Omental fat pad (tissue), 4 donors: ENCODE measurements around the gene SEC14L6. TPM values are rescaled to one million over a fixed set of nuclear protein-coding genes. Genes with fewer than 3 reads are reported as not detected.
"Not testable (repeated sequence)": the region's sequence is repeated elsewhere in the genome, so short reads cannot be mapped to it uniquely, and the experiment has no call there.

ENCODE experiments used
- ATAC-seq: fragments of 150-250 bp; one replicate; pipeline ENCODE4 v1.9.1; 2016; ENCODE audit warnings: mild to moderate bottlenecking, moderate library complexity; ENCODE audit not compliant: low FRiP score
- DNase-seq: peaks from one replicate; pipeline ENCODE4 v3.0.0-alpha.2; 2019; ENCODE audit warnings: low spot score
- total RNA-seq, 4 donors: library from RNA; depleted of rRNA; stranded (reverse); fragments of >200 nt; gene quantifications; one replicate each; pipeline ENCODE4 v1.1.0, GENCODE V29; 2016
- TF ChIP-seq, protein P1 (sequence below), 3 donors: fragments of 450-650 bp; IDR thresholded peaks; one replicate each; pipeline ENCODE4 v1.5.1; 2016 to 2017; ENCODE audit warnings: antibody characterized with exemption in 3 of 3, mild to moderate bottlenecking in 3 of 3, moderate library complexity in 2 of 3

SEC14L6 gene
- total RNA-seq = 1 to 10 TPM in 3 of 4 donors, not detected in 1; 1.3 to 3.9 (median 2.2) TPM

DNA sequence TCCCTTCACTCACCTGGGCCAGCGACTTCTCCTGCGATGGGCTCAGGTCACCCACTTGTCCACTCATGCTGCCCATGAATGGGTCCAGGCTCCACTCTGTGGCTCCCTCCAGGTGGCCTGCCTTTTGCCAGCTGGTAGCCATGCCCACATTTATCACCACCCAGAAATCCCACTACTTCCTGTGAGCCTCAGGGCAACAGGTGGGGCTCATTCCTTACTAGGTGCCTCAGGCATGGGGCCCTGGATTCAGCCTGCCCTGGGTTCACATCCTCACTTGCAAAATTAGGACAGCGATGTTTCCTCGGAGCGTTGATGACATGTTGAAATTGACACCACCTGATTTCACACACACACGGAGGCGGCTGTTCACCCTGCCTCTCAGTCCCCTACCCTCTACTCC lies at the start of gene SEC14L6:
SEC14L6 (minus strand) TSS at position 126 of the 400 bp plus-strand sequence; CDS start at position 67, 59 bp downstream.
- ATAC-seq (no peak), DNase-seq (no peak)
- TF ChIP-seq, protein P1, sequence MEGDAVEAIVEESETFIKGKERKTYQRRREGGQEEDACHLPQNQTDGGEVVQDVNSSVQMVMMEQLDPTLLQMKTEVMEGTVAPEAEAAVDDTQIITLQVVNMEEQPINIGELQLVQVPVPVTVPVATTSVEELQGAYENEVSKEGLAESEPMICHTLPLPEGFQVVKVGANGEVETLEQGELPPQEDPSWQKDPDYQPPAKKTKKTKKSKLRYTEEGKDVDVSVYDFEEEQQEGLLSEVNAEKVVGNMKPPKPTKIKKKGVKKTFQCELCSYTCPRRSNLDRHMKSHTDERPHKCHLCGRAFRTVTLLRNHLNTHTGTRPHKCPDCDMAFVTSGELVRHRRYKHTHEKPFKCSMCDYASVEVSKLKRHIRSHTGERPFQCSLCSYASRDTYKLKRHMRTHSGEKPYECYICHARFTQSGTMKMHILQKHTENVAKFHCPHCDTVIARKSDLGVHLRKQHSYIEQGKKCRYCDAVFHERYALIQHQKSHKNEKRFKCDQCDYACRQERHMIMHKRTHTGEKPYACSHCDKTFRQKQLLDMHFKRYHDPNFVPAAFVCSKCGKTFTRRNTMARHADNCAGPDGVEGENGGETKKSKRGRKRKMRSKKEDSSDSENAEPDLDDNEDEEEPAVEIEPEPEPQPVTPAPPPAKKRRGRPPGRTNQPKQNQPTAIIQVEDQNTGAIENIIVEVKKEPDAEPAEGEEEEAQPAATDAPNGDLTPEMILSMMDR (IDR thresholded peaks at IDR 0.05) = no peak

DNA sequence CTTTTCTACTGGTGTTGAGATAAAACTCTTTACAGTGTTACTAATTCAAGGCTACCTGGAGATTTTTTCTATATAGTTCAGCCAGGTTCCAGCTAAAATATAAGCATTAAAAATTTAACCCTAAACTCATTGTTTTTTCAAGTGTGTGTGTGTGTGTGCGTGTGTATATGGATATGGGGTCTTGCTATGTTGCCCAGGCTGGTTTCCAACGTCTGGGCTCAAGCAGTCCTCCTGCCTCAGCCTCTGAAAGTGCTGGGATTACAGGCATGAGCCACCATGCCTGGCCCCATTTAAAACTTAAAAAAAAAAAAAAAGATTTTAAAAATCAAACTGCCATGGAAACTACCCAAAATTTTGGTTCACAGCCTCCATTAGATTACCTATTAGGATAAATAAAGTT lies 49.7 kb upstream of the SEC14L6 start:
- ATAC-seq = no peak
- TF ChIP-seq, protein P1 (IDR thresholded peaks at IDR 0.05) = no peak
- DNase-seq = no peak

GRCh38 chr22:30592360-30592713 lies 45.8 kb upstream of the SEC14L6 start:
- DNase-seq, ATAC-seq: not testable (repeated sequence)

DNA sequence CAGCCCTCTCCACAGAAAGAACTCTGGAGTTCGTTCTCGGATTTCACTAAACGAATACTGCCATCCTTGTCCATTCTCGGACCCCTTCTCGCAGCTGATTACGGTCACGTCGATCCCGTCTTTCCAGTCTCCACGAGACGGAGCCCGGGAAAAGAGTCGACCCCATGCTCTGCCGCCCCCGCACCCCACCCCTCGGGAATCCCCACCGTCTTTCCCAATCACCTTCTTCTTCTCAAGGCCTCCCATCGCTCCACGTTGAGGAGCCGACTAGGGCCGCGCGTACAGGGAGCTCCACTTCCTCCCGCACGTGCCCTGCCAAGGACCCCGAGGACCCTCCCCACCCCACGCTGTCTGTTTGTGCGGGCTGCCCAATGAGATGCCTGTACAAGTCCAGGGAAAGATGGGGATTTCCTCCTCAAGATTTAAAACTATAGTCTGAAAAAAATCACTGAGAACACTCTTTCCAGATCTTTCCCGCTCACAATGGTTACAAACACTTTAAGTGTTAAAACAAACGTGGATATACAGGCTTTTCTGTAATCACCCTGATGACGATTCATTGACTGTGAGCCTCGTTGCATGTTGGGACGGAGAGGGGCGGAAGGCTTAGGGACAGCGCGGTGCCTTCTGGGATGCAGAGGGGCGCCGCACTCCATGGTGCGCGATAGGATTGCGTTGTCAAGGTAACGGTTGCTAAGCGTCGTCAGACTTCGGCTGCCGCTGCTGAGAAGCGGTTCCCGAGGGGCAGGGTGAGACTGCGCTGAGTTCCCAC lies 45.2 kb upstream of the SEC14L6 start, which contains the start of gene PES1:
PES1 (minus strand) TSS at position 323 of the 772 bp plus-strand sequence; CDS start at position 246, 77 bp downstream.
- TF ChIP-seq, protein P1 (IDR thresholded peaks at IDR 0.05) = no peak
- ATAC-seq (peak; percentile 99), DNase-seq (peak; percentile 92)

DNA sequence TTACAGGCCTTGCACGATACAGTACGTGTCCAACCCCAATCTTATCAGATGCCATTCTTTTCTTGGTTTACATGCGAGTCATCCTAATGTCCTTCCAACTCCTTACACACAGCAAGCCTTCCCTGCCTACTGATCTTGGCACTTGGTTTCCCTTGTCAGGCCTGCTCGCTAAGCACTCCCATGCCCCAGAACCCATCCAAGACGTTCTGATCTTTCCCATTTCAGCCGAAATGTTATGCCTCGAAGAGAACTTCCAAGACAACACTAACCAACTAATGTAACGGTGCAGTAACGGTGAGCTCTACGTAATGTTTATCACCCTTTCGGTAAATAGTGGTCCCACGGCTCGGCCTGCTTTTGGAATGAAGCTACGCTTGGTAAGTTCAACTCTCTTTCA lies 44.6 kb upstream of the SEC14L6 start:
- DNase-seq = no peak
- TF ChIP-seq, protein P1 (IDR thresholded peaks at IDR 0.05) = no peak
- no peak for ATAC-seq

DNA sequence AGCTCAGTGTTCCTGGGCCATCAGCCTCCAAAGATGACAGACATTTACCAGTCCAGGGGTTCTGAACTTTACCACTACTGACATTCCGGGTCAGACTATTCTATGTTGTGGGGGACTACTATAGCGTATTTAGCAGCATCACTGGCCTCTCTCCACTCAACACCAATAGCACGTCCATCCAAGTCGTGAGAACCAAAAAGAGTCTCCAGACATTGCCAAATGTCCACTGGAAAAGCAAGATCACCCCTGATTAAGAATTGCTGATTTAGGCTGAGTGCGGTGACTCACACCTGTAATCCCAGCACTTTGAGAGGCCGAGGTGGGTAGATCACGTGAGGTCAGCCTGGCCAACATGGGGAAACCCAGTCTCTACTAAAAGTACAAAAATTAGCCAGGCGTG lies 39.9 kb upstream of the SEC14L6 start:
- no peak for ATAC-seq
- TF ChIP-seq, protein P1 (IDR thresholded peaks at IDR 0.05) = no peak
- no peak for DNase-seq

- TF ChIP-seq, protein P1 (IDR thresholded peaks at IDR 0.05) = no peak
- ATAC-seq (no peak), DNase-seq (no peak)
Measured at GRCh38 chr22:30584441-30584840, 37.9 kb upstream of the SEC14L6 start.
